ENCODE results near the gene CELF4.

- TF ChIP-seq CTCF (conservative IDR thresholded peaks at IDR 0.05; ENCODE audit: low read depth, low read length) = no peak
- no peak for TF ChIP-seq EZH2 (IDR thresholded peaks at IDR 0.05; ENCODE audit: low read length, unreplicated experiment)
- no peak for TF ChIP-seq EZH2phosphoT487 (IDR thresholded peaks at IDR 0.05; ENCODE audit: borderline replicate concordance, low read length)
Observed at GRCh38 chr18:37249895-37250618, 315.5 kb downstream of the CELF4 start.

All from PC-3 (cell line).